Fibroblast of lung (primary cell): Measurements from ENCODE around the gene MRPS11.

Experiments
- CTCF ChIP-seq, 2 donors: IDR thresholded peaks in 1 of 2; conservative IDR thresholded peaks in 1 of 2; 1 replicate in 1 of 2; 2 replicates in 1 of 2; pipeline ENCODE4 v1.5.1; 2011 to 2012; ENCODE audit warnings: low read length in 2 of 2, control low read depth in 1 of 2, inconsistent platforms in 1 of 2, low read depth in 1 of 2, mild to moderate bottlenecking in 1 of 2
- EZH2 ChIP-seq: IDR thresholded peaks from 2 replicates; pipeline ENCODE4 v1.5.1; 2012; ENCODE audit warnings: low read length, control low read depth, mild to moderate bottlenecking; ENCODE audit errors: missing control alignments

GRCh38 chr15:88456733-88457132 lies 10.8 kb upstream of the MRPS11 start:
- TF ChIP-seq CTCF (conservative IDR thresholded peaks at IDR 0.05 in 1 of 2, IDR thresholded peaks at IDR 0.05 in 1 of 2; ENCODE audit: low read depth in 1 of 2, low read length in 2 of 2) (no peak), EZH2 (no peak)
